Vagina (tissue), 2 donors: Measurements from ENCODE around the gene ACOT6.
"Not testable (repeated sequence)": the region's sequence is repeated elsewhere in the genome, so short reads cannot be mapped to it uniquely, and the experiment has no call there.

ENCODE experiments used
- CTCF ChIP-seq, 3 experiments: fragments of 450-650 bp in 2 of 3; fragments of 200-600 bp in 1 of 3; sonication (generic) in 1 of 3; IDR thresholded peaks; one replicate each; pipeline ENCODE4 v1.5.1; 2017 to 2019; ENCODE audit warnings: antibody characterized with exemption in 3 of 3, mild to moderate bottlenecking in 2 of 3, moderate library complexity in 2 of 3
- POLR2A ChIP-seq, 2 donors: fragments of 450-650 bp; IDR thresholded peaks; one replicate each; pipeline ENCODE4 v1.6.1; 2017; ENCODE audit warnings: antibody characterized with exemption in 2 of 2, mild to moderate bottlenecking in 2 of 2, moderate library complexity in 2 of 2
- POLR2AphosphoS5 ChIP-seq, 2 donors: sonication (generic); formaldehyde crosslinking; IDR thresholded peaks; one replicate each; pipeline ENCODE4 v1.9.0; 2017; ENCODE audit warnings: antibody characterized with exemption in 2 of 2, mild to moderate bottlenecking in 2 of 2, low read depth in 1 of 2; ENCODE audit not compliant: insufficient read depth in 1 of 2

GRCh38 chr14:73582102-73582979 is 30.0 kb upstream of the ACOT6 start:
- TF ChIP-seq CTCF (IDR thresholded peaks at IDR 0.05); POLR2A (IDR thresholded peaks at IDR 0.05); POLR2AphosphoS5 (IDR thresholded peaks at IDR 0.05; ENCODE audit: insufficient read depth in 1 of 2, low read depth in 1 of 2): not testable (repeated sequence)
